K562 (cell line): ENCODE results near the gene TSPAN16. TPM values are rescaled to one million over a fixed set of nuclear protein-coding genes. Genes with fewer than 3 reads are reported as not detected.

Source experiments
- ATF1 ChIP-seq, 2 experiments: fragments of 450-650 bp in 1 of 2; IDR thresholded peaks; 2 replicates each; pipeline ENCODE4 v1.6.1; 2016; ENCODE audit warnings: missing compliant biosample characterization in 1 of 2, missing genetic modification characterization in 1 of 2
- BDP1 ChIP-seq: IDR thresholded peaks from 3 replicates; pipeline ENCODE4 v1.6.1; 2011; ENCODE audit not compliant: insufficient read length, insufficient read depth
- BRD4 ChIP-seq: fragments of 200-600 bp; sonication (generic); IDR thresholded peaks from 2 replicates; pipeline ENCODE4 v1.6.1; 2017; ENCODE audit warnings: inconsistent platforms
- CHD1 ChIP-seq: fragments of 200-600 bp; sonication (generic); IDR thresholded peaks from one replicate; pipeline ENCODE4 v1.6.1; 2012; ENCODE audit warnings: mild to moderate bottlenecking, moderate library complexity, low read length, inconsistent platforms
- FOS ChIP-seq: IDR thresholded peaks from 3 replicates; pipeline ENCODE4 v1.6.1; 2011; ENCODE audit not compliant: insufficient read length; ENCODE audit errors: extremely low read depth
- HSF4 ChIP-seq: fragments of 250-450 bp; sonication (Bioruptor Pico); IDR thresholded peaks from 2 replicates; pipeline ENCODE4 v2.1.2; 2022; ENCODE audit warnings: mild to moderate bottlenecking, moderate library complexity, borderline replicate concordance
- KLF1 ChIP-seq: fragments of 450-650 bp; IDR thresholded peaks from 2 replicates; pipeline ENCODE4 v1.6.1; 2016; ENCODE audit warnings: missing genetic modification characterization, missing compliant biosample characterization
- NR1H2 ChIP-seq: sonication (generic); formaldehyde crosslinking; IDR thresholded peaks from 2 replicates; pipeline ENCODE4 v1.4.0; 2020; ENCODE audit warnings: mild to moderate bottlenecking, missing genetic modification reagents
- NRF1 ChIP-seq, 2 experiments: fragments of 450-650 bp; IDR thresholded peaks in 1 of 2; conservative IDR thresholded peaks in 1 of 2; 2 replicates each; pipeline ENCODE4 v1.6.1; 2014; ENCODE audit warnings: mild to moderate bottlenecking in 2 of 2
- PBX2 ChIP-seq, 2 experiments: IDR thresholded peaks in 1 of 2; conservative IDR thresholded peaks in 1 of 2; 2 replicates each; pipeline ENCODE4 v1.6.1; 2016; ENCODE audit warnings: low read depth in 2 of 2, mild to moderate bottlenecking in 1 of 2, missing compliant biosample characterization in 1 of 2, missing genetic modification characterization in 1 of 2, moderate library complexity in 1 of 2
- PHF20 ChIP-seq: fragments of 450-650 bp; IDR thresholded peaks from 2 replicates; pipeline ENCODE4 v1.6.1; 2018; ENCODE audit not compliant: partially characterized antibody
- POLR2A ChIP-seq: fragments of 450-650 bp; conservative IDR thresholded peaks from 2 replicates; pipeline ENCODE4 v1.6.1; 2016
- POLR2AphosphoS2 ChIP-seq: IDR thresholded peaks from 2 replicates; pipeline ENCODE4 v1.6.1; 2012; ENCODE audit warnings: low read length, improper control_type of control experiment
- RBM14 ChIP-seq: fragments of 200-400 bp; formaldehyde crosslinking; IDR thresholded peaks from 2 replicates; pipeline ENCODE4 v1.6.1; 2018; ENCODE audit warnings: low read depth, mild to moderate bottlenecking, low read length, moderate library complexity, borderline replicate concordance; ENCODE audit not compliant: insufficient read depth
- RBM25 ChIP-seq: fragments of 200-400 bp; formaldehyde crosslinking; IDR thresholded peaks from 2 replicates; pipeline ENCODE4 v1.6.1; 2018; ENCODE audit warnings: low read length, low read depth, moderate library complexity; ENCODE audit not compliant: severe bottlenecking
- RCOR1 ChIP-seq, 2 experiments: IDR thresholded peaks; 2 replicates each; pipeline ENCODE4 v1.6.1; 2012; ENCODE audit warnings: low read depth in 2 of 2, low read length in 2 of 2, borderline replicate concordance in 1 of 2, improper control_type of control experiment in 1 of 2
- SMARCA5 ChIP-seq: fragments of 450-650 bp; IDR thresholded peaks from 2 replicates; pipeline ENCODE4 v1.6.1; 2016
- STAT5A ChIP-seq: IDR thresholded peaks from 2 replicates; pipeline ENCODE4 v1.6.1; 2012; ENCODE audit warnings: low read length, inconsistent platforms, borderline replicate concordance
- TRIM28 ChIP-seq: fragments of 450-650 bp; IDR thresholded peaks from 2 replicates; pipeline ENCODE4 v1.6.1; 2017
- YY1 ChIP-seq, 3 experiments: IDR thresholded peaks; 2 replicates each; pipeline ENCODE4 v1.6.1; 2011; ENCODE audit warnings: low read length in 2 of 3, mild to moderate bottlenecking in 2 of 3, moderate library complexity in 2 of 3, borderline replicate concordance in 1 of 3, control low read depth in 1 of 3, low read depth in 1 of 3; ENCODE audit not compliant: insufficient read depth in 3 of 3, insufficient replicate concordance in 2 of 3, control insufficient read depth in 1 of 3, insufficient read length in 1 of 3; ENCODE audit errors: extremely low read depth in 1 of 3
- ZNF561 ChIP-seq: fragments of 450-650 bp; formaldehyde crosslinking; conservative IDR thresholded peaks from 2 replicates; pipeline ENCODE4 v1.4.0; 2020; ENCODE audit warnings: mild to moderate bottlenecking, moderate library complexity
- ZNF592 ChIP-seq: fragments of 450-650 bp; IDR thresholded peaks from 2 replicates; pipeline ENCODE4 v1.6.1; 2017; ENCODE audit warnings: antibody characterized with exemption, mild to moderate bottlenecking
- polyA plus RNA-seq, 8 experiments: library from polyadenylated mRNA; depleted of rRNA in 4 of 8; stranded (reverse) in 5 of 8; unstranded in 3 of 8; fragments of >200 nt; fragmentation: Nextera tagmentation in 2 of 8; fragmentation: Illumina TruSeq in 1 of 8; extraction: Ambion mirVana in 2 of 8; extraction: Trizol in 1 of 8; gene quantifications; 2 replicates each; pipeline versions ENCODE4 v1.2.1 to v1.2.3, GENCODE V29; 2011 to 2014; ENCODE audit warnings: inconsistent platforms in 1 of 8, missing spikeins in 1 of 8
- total RNA-seq, 7 experiments: library from RNA; depleted of rRNA in 6 of 7; stranded (reverse); fragments of >200 nt in 6 of 7; fragmentation: Illumina TruSeq in 2 of 7; extraction: Trizol in 2 of 7; gene quantifications; 2 replicates each; pipeline versions ENCODE4 v1.2.1 to v1.2.3, GENCODE V29; 2011 to 2021; ENCODE audit warnings: low replicate concordance in 1 of 7

Gene TSPAN16
- total and polyA plus RNA-seq, 9 of the 15 experiments (the other 6 are each of a cell fraction or from before 2014, with no cell fraction given): not detected

GRCh38 chr19:11346104-11346940 is 50.4 kb downstream of the TSPAN16 start, which contains the start of the genes CCDC159 and TMEM205 (continued):
- no peak for TF ChIP-seq ATF1 (CRISPR knock-in tag; IDR thresholded peaks at IDR 0.05)
- peak; percentile 88 for TF ChIP-seq ATF1 (tag; IDR thresholded peaks at IDR 0.05)
- no peak for TF ChIP-seq PHF20
- TF ChIP-seq POLR2A: peak; percentile 48
- TF ChIP-seq PBX2 (CRISPR knock-in tag; IDR thresholded peaks at IDR 0.05; ENCODE audit: low read depth): no peak
- TF ChIP-seq PBX2 (tag; conservative IDR thresholded peaks at IDR 0.05; ENCODE audit: low read depth): peak; percentile 72; the same call in 1 of the 2 replicates
- TF ChIP-seq RBM14: no peak
- TF ChIP-seq BDP1: no peak
- no peak for TF ChIP-seq ZNF592
- no peak for TF ChIP-seq ZNF561 (CRISPR knock-in tag)
- TF ChIP-seq NRF1 (conservative IDR thresholded peaks at IDR 0.05 in 1 of 2, IDR thresholded peaks at IDR 0.05 in 1 of 2): peak; percentile 69 to 72
- TF ChIP-seq SMARCA5: no peak
- TF ChIP-seq NR1H2: no peak
- TF ChIP-seq BRD4: no peak
- TF ChIP-seq STAT5A: no peak
- TF ChIP-seq TRIM28: no peak
- TF ChIP-seq HSF4 (CRISPR knock-in tag): no peak
- peak; percentile 90 for TF ChIP-seq FOS
- TF ChIP-seq RCOR1 (IDR thresholded peaks at IDR 0.05; ENCODE audit: borderline replicate concordance in 1 of 2, low read depth in 2 of 2, low read length in 2 of 2): no peak; a peak in 1 of 4 replicates
- TF ChIP-seq KLF1: no peak
- TF ChIP-seq YY1 (IDR thresholded peaks at IDR 0.05; ENCODE audit: borderline replicate concordance in 1 of 3, control insufficient read depth in 1 of 3, extremely low read depth in 1 of 3, insufficient read depth in 3 of 3, insufficient read length in 1 of 3, insufficient replicate concordance in 2 of 3, low read depth in 1 of 3, low read length in 2 of 3): peak in 2 of 3 experiments; percentile 46 to 71
- TF ChIP-seq POLR2AphosphoS2: no peak
- peak; percentile 71 for TF ChIP-seq RBM25
- TF ChIP-seq CHD1: no peak
